SH-SY5Y (cell line): ENCODE data around the gene RNU5B-1.

Experiments used
- GATA2 ChIP-seq: IDR thresholded peaks from 2 replicates; pipeline ENCODE4 v1.6.1; 2011; ENCODE audit warnings: mild to moderate bottlenecking, low read depth, low read length
- GATA3 ChIP-seq: IDR thresholded peaks from 2 replicates; pipeline ENCODE4 v1.6.1; 2011; ENCODE audit warnings: low read depth, mild to moderate bottlenecking, low read length, moderate library complexity

- TF ChIP-seq GATA2 (no peak), GATA3 (no peak)
These were observed 24.2 kb downstream of the RNU5B-1 start for GRCh38 chr15:65328506-65329287.
